Measurements from ENCODE around the gene CTNND2.

GRCh38 chr5:11268891-11269290 lies 635.4 kb downstream of the CTNND2 start:
- TF ChIP-seq, protein P1, sequence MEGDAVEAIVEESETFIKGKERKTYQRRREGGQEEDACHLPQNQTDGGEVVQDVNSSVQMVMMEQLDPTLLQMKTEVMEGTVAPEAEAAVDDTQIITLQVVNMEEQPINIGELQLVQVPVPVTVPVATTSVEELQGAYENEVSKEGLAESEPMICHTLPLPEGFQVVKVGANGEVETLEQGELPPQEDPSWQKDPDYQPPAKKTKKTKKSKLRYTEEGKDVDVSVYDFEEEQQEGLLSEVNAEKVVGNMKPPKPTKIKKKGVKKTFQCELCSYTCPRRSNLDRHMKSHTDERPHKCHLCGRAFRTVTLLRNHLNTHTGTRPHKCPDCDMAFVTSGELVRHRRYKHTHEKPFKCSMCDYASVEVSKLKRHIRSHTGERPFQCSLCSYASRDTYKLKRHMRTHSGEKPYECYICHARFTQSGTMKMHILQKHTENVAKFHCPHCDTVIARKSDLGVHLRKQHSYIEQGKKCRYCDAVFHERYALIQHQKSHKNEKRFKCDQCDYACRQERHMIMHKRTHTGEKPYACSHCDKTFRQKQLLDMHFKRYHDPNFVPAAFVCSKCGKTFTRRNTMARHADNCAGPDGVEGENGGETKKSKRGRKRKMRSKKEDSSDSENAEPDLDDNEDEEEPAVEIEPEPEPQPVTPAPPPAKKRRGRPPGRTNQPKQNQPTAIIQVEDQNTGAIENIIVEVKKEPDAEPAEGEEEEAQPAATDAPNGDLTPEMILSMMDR (IDR thresholded peaks at IDR 0.05; ENCODE audit: low read length): no peak
- TF ChIP-seq EZH2 (optimal IDR thresholded peaks at IDR 0.05; ENCODE audit: low read depth, low read length): no peak
